ENCODE measurements around the gene AHSA1. TPM values are rescaled to one million over a fixed set of nuclear protein-coding genes. Genes with fewer than 3 reads are reported as not detected.

The AHSA1 gene
- total and polyA plus RNA-seq, 10 of the 15 experiments (the other 5 are each of a cell fraction or from before 2014, with no cell fraction given), result 51.8 to 295 (median 201) TPM

DNA sequence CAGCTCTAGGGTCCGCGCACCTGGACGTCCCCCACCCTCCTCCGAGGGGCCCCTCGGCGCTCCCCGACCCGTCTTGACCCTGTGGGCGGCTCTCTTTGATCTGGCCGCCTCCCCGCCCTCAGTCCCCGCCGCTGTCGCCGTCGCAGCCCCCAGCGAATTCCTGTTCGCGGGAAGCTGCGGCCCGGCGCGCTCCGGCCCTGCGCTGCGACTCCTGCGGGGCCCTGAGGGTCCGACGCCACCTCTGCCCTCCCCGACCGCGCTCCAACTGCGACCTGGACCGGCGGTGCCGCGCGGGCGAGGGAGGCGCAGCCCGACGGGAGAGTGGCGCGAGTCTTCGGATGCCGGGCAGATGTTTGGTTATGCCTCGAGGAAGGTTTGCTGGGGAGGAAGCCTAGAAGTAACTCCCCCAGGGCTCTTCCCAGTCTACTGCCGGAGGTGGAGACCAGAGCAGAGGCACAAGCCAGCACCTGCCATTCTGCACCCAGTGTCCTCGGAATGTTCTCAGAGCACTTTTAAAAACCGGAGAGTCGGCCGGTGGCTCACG is 41.2 kb downstream of the AHSA1 start:
- WGBS (ENCODE audit: insufficient coverage, insufficient replicate concordance, low lambda C conversion rate, missing lambda C conversion rate), result 19% methylated on average over 34 of the region's 53 CpGs
- no peak overlapping the region for H3K27ac ChIP-seq (ENCODE audit: control insufficient read depth, insufficient read depth)
- peak; percentile 64; the same call in 1 of the 2 replicates for TF ChIP-seq NR2F1 (conservative IDR thresholded peaks at IDR 0.05)
- TF ChIP-seq, protein P1, sequence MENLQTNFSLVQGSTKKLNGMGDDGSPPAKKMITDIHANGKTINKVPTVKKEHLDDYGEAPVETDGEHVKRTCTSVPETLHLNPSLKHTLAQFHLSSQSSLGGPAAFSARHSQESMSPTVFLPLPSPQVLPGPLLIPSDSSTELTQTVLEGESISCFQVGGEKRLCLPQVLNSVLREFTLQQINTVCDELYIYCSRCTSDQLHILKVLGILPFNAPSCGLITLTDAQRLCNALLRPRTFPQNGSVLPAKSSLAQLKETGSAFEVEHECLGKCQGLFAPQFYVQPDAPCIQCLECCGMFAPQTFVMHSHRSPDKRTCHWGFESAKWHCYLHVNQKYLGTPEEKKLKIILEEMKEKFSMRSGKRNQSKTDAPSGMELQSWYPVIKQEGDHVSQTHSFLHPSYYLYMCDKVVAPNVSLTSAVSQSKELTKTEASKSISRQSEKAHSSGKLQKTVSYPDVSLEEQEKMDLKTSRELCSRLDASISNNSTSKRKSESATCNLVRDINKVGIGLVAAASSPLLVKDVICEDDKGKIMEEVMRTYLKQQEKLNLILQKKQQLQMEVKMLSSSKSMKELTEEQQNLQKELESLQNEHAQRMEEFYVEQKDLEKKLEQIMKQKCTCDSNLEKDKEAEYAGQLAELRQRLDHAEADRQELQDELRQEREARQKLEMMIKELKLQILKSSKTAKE (IDR thresholded peaks at IDR 0.05; ENCODE audit: low read depth, poor library complexity, severe bottlenecking), result no peak
- TF ChIP-seq, protein P2, sequence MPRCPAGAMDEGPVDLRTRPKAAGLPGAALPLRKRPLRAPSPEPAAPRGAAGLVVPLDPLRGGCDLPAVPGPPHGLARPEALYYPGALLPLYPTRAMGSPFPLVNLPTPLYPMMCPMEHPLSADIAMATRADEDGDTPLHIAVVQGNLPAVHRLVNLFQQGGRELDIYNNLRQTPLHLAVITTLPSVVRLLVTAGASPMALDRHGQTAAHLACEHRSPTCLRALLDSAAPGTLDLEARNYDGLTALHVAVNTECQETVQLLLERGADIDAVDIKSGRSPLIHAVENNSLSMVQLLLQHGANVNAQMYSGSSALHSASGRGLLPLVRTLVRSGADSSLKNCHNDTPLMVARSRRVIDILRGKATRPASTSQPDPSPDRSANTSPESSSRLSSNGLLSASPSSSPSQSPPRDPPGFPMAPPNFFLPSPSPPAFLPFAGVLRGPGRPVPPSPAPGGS (IDR thresholded peaks at IDR 0.05; ENCODE audit: borderline replicate concordance, insufficient read depth, low read depth, low read length, poor library complexity, severe bottlenecking), result no peak
- no peak for TF ChIP-seq TARDBP (IDR thresholded peaks at IDR 0.05; ENCODE audit: borderline replicate concordance)
- no peak for TF ChIP-seq RAD21 (IDR thresholded peaks at IDR 0.05; ENCODE audit: insufficient read depth, low read depth, low read length)
- TF ChIP-seq IKZF1 (conservative IDR thresholded peaks at IDR 0.05), result peak; percentile 58; the same call in 1 of the 2 replicates
- no peak for TF ChIP-seq TCF12 (IDR thresholded peaks at IDR 0.05; ENCODE audit: low read depth, low read length)
- TF ChIP-seq RAD51 (IDR thresholded peaks at IDR 0.05), result no peak
- no peak for TF ChIP-seq CBX3 (IDR thresholded peaks at IDR 0.05; ENCODE audit: borderline replicate concordance, low read depth)
- ChIA-PET RAD21 (ENCODE audit: unreplicated experiment) (no interaction called here), SMC1A (ENCODE audit: uncharacterized antibody, unreplicated experiment) (no interaction called here), CTCF (no interaction called here), POLR2A (no interaction called here)
- peak overlapping the region; percentile 100 for H3K4me2 ChIP-seq (ENCODE audit: control insufficient read depth, insufficient read depth)
- peaks cover 8% of the 10 kb centered on the region in 2 experiments; a peak in 3 of 4 replicates for H3K27me3 ChIP-seq (replicated peaks in 1 of 2; ENCODE audit: control insufficient read depth in 2 of 2, insufficient read depth in 2 of 2, low read length in 1 of 2)
- peak overlapping the region; percentile 63 for H3K4me3 ChIP-seq
- no peak overlapping the region for H3K9ac ChIP-seq (ENCODE audit: control insufficient read depth, insufficient read depth, low read length)
- FAIRE-seq (no peak), DNase-seq (ENCODE audit: low read depth, low spot score) (no peak), ATAC-seq (peak; percentile 51)
- no peaks in the 10 kb centered on the region for H3K36me3 ChIP-seq (ENCODE audit: control insufficient read depth in 2 of 2, insufficient read depth in 2 of 2, low read length in 1 of 2)
- H3K79me2 ChIP-seq (ENCODE audit: control insufficient read depth, insufficient read depth, low read length), result no peaks in the 10 kb centered on the region
- H3K9me3 ChIP-seq (replicated peaks; ENCODE audit: control insufficient read depth, insufficient read depth, low read length), result no peaks in the 10 kb centered on the region; the same call in 2 of the 3 replicates
- intact Hi-C loops (cut with micrococcal nuclease; ENCODE audit: unreplicated experiment), result no loop called here
- H2AFZ ChIP-seq (ENCODE audit: control insufficient read depth, low read depth, low read length), result peak overlapping the region; percentile 40
- in situ Hi-C loops (cut with MboI), result no loop called here
- peaks cover 11% of the 10 kb centered on the region for H3K4me1 ChIP-seq (ENCODE audit: control insufficient read depth, insufficient read depth, low read length)
- H4K20me1 ChIP-seq (ENCODE audit: control insufficient read depth, insufficient read depth), result no peaks in the 10 kb centered on the region
- no TSS peak for BruUV-seq (replicated peaks)

Data from GM12878 (cell line).